Endothelial cell (in vitro differentiated cells): Measurements from ENCODE around the gene EMILIN1. TPM values are rescaled to one million over a fixed set of nuclear protein-coding genes. Genes with fewer than 3 reads are reported as not detected.

Experiments
- DNase-seq: peaks from one replicate; pipeline ENCODE4 v3.0.0; 2021; ENCODE audit warnings: low spot score
- H3K27ac Mint-ChIP-seq: one replicate; pipeline ENCODE4 v1.8.0; 2021; ENCODE audit warnings: mixed read lengths, inconsistent platforms; ENCODE audit not compliant: unreplicated experiment
- H3K27me3 Mint-ChIP-seq: one replicate; pipeline ENCODE4 v1.8.0; 2021; ENCODE audit warnings: mild to moderate bottlenecking, moderate library complexity, mixed read lengths, inconsistent platforms; ENCODE audit not compliant: unreplicated experiment
- H3K36me3 Mint-ChIP-seq: one replicate; pipeline ENCODE4 v1.8.0; 2021; ENCODE audit warnings: mild to moderate bottlenecking, low read depth, mixed read lengths, inconsistent platforms; ENCODE audit not compliant: unreplicated experiment
- H3K4me1 Mint-ChIP-seq: one replicate; pipeline ENCODE4 v1.8.0; 2021; ENCODE audit warnings: mild to moderate bottlenecking, mixed read lengths, inconsistent platforms; ENCODE audit not compliant: unreplicated experiment
- H3K4me3 Mint-ChIP-seq: one replicate; pipeline ENCODE4 v1.8.0; 2021; ENCODE audit warnings: mild to moderate bottlenecking, mixed read lengths, inconsistent platforms; ENCODE audit not compliant: unreplicated experiment
- H3K9me3 Mint-ChIP-seq: one replicate; pipeline ENCODE4 v1.8.0; 2021; ENCODE audit warnings: mixed read lengths, inconsistent platforms; ENCODE audit not compliant: unreplicated experiment
- CTCF ChIP-seq: fragments of 200-600 bp; sonication (generic); IDR thresholded peaks from one replicate; pipeline ENCODE4 v1.5.0; 2021; ENCODE audit warnings: antibody characterized with exemption; ENCODE audit not compliant: unreplicated experiment
- total RNA-seq: library from RNA; stranded (reverse); fragmentation: NEBNext Ultra II Directional; extraction: Animal tissue kit (Norgen Biotek cat#: 25700); gene quantifications from one replicate; pipeline ENCODE4 v1.2.1, GENCODE V29; 2021; ENCODE audit not compliant: unreplicated experiment

The EMILIN1 gene
- total RNA-seq, 1 donor from 2014 or later = 2.1 TPM

- H3K9me3 Mint-ChIP-seq = no peaks in the 10 kb centered on the region
- peaks cover 48% of the 10 kb centered on the region for H3K36me3 Mint-ChIP-seq
- no peak overlapping the region for H3K27ac Mint-ChIP-seq
- H3K27me3 Mint-ChIP-seq = peaks cover 8% of the 10 kb centered on the region
- H3K4me1 Mint-ChIP-seq = peaks cover 11% of the 10 kb centered on the region
- TF ChIP-seq CTCF = no peak
- H3K4me3 Mint-ChIP-seq = no peak overlapping the region
- no peak for DNase-seq
Observed at GRCh38 chr2:27038012-27038411, 40.4 kb upstream of the EMILIN1 start.

GRCh38 chr2:27038631-27039339, 39.6 kb upstream of the EMILIN1 start:
- peaks cover 48% of the 10 kb centered on the region for H3K36me3 Mint-ChIP-seq
- H3K4me1 Mint-ChIP-seq = peaks cover 5% of the 10 kb centered on the region
- H3K27me3 Mint-ChIP-seq = peaks cover 8% of the 10 kb centered on the region
- no peaks in the 10 kb centered on the region for H3K9me3 Mint-ChIP-seq
- DNase-seq = no peak
- H3K27ac Mint-ChIP-seq = no peak overlapping the region
- H3K4me3 Mint-ChIP-seq = no peak overlapping the region
- TF ChIP-seq CTCF = no peak

- no peak overlapping the region for H3K27ac Mint-ChIP-seq
- H3K27me3 Mint-ChIP-seq = peaks cover 3% of the 10 kb centered on the region
- no peak for TF ChIP-seq CTCF
- peaks cover 48% of the 10 kb centered on the region for H3K36me3 Mint-ChIP-seq
- DNase-seq = no peak
- no peaks in the 10 kb centered on the region for H3K9me3 Mint-ChIP-seq
- no peak overlapping the region for H3K4me3 Mint-ChIP-seq
- H3K4me1 Mint-ChIP-seq = no peaks in the 10 kb centered on the region
Observed at GRCh38 chr2:27039426-27039825, 39.0 kb upstream of the EMILIN1 start.

GRCh38 chr2:27039871-27040270, 38.5 kb upstream of the EMILIN1 start:
- H3K4me1 Mint-ChIP-seq = no peaks in the 10 kb centered on the region
- no peak overlapping the region for H3K4me3 Mint-ChIP-seq
- no peak overlapping the region for H3K27ac Mint-ChIP-seq
- peaks cover 3% of the 10 kb centered on the region for H3K27me3 Mint-ChIP-seq
- H3K36me3 Mint-ChIP-seq = peaks cover 48% of the 10 kb centered on the region
- DNase-seq = no peak
- no peak for TF ChIP-seq CTCF
- H3K9me3 Mint-ChIP-seq = no peaks in the 10 kb centered on the region

- no peaks in the 10 kb centered on the region for H3K4me1 Mint-ChIP-seq
- no peak for DNase-seq
- peaks cover 3% of the 10 kb centered on the region for H3K27me3 Mint-ChIP-seq
- no peaks in the 10 kb centered on the region for H3K9me3 Mint-ChIP-seq
- no peak overlapping the region for H3K27ac Mint-ChIP-seq
- H3K36me3 Mint-ChIP-seq = peaks cover 48% of the 10 kb centered on the region
- TF ChIP-seq CTCF = no peak
- H3K4me3 Mint-ChIP-seq = no peak overlapping the region
Observed at GRCh38 chr2:27040282-27040681, 38.1 kb upstream of the EMILIN1 start.
